Right lung (tissue), 10 donors: Measurements from ENCODE around the gene FADS2. TPM values are rescaled to one million over a fixed set of nuclear protein-coding genes. Genes with fewer than 3 reads are reported as not detected.

ENCODE experiments used
- DNase-seq, 2 donors: peaks; one replicate each; pipeline ENCODE4 v3.0.0-alpha.2; 2013
- long read RNA-seq, 8 donors: transcript quantifications; one replicate each; lab custom pipeline, GENCODE V29; 2026
- polyA plus RNA-seq, 5 donors: library from polyadenylated mRNA; unstranded; fragments of 120-200 nt; gene quantifications; one replicate each; pipeline versions ENCODE4 v1.2.1 to v1.2.3, GENCODE V29; 2013; ENCODE audit warnings: inconsistent platforms in 1 of 5, low replicate concordance in 1 of 5; ENCODE audit not compliant: insufficient read length in 5 of 5, insufficient read depth in 1 of 5

The FADS2 gene
- 100 to 1,000 TPM in 1 of 5 donors, 10 to 100 TPM in 4; 47.7 to 120 (median 74.9) TPM for polyA plus RNA-seq
- long read RNA-seq, donor 1, full-length matches to known transcripts, result 16 of 31 reads
- long read RNA-seq, donor 1, partial matches to known transcripts, result 15 of 31 reads
- long read RNA-seq, donor 1, other reads (novel, unspliced or antisense), result 0 of 31 reads
- long read RNA-seq, donor 2, transcript FADS2-202 (12 exons, 3,630 nt), result major isoform, 21 of 31 reads
- long read RNA-seq, donor 2, partial matches to known transcripts, result 5 of 31 reads
- long read RNA-seq, donor 2, other reads (novel, unspliced or antisense), result 0 of 31 reads
- long read RNA-seq, donor 3, full-length matches to known transcripts, result 4 of 4 reads
- long read RNA-seq, donor 3, partial matches to known transcripts, result 0 of 4 reads
- long read RNA-seq, donor 3, other reads (novel, unspliced or antisense), result 0 of 4 reads
- long read RNA-seq, donor 4, partial matches to known transcripts, result 0 of 4 reads
- long read RNA-seq, donor 4, other reads (novel, unspliced or antisense), result 0 of 4 reads
- long read RNA-seq, donor 5, transcript FADS2-202 (12 exons, 3,630 nt), result major isoform, 8 of 23 reads
- long read RNA-seq, donor 5, partial matches to known transcripts, result 12 of 23 reads
- long read RNA-seq, donor 5, other reads (novel, unspliced or antisense), result 0 of 23 reads
- long read RNA-seq, donor 6, transcript FADS2-202 (12 exons, 3,630 nt), result major isoform, 19 of 51 reads
- long read RNA-seq, donor 6, transcript FADS2-209 (10 exons, 1,703 nt), result minor isoform, 6 of 51 reads
- long read RNA-seq, donor 6, partial matches to known transcripts, result 10 of 51 reads
- long read RNA-seq, donor 6, other reads (novel, unspliced or antisense), result 16 of 51 reads
- long read RNA-seq, donor 7, full-length matches to known transcripts, result 26 of 135 reads
- long read RNA-seq, donor 7, partial matches to known transcripts, result 104 of 135 reads
- long read RNA-seq, donor 7, other reads (novel, unspliced or antisense), result 5 of 135 reads
- long read RNA-seq, donor 8, partial matches to known transcripts, result 0 of 5 reads
- long read RNA-seq, donor 8, other reads (novel, unspliced or antisense), result 0 of 5 reads

DNA sequence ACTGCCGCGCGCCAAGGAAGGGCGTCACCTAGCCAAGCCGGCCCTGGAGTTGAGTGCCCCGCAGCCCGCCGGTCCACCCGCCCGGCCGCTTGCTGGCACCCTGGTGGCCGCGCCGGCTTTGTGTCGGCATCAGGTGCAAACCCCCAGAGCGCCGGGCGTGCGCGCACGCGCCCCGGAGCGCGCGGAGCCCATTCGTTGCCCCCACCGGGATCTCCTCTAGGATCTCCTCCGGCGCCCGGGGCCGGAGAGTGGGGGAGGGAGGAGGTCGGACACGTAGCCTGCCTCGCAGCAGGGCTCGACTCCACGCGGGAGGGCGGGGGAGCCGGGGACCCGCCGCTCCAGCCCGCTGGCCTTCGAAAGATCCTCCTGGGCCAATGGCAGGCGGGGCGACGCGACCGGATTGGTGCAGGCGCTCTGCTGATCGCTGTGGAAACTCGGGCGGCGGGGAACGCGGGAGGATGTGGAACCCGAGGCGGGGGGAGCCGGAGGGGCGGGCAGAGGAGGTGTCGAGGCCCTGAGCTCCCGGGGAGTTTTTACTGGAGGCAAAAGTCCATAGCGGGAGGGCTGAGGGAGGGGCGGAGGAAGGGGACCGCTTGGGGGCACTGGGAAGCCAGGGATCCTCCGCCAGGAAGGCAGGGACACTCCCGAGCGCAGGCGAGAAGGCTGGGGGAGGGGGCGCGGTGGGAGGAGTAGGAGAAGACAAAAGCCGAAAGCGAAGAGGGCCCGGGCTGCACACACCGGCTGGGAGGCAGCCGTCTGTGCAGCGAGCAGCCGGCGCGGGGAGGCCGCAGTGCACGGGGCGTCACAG, at the start of gene FADS2:
Gene FADS2, plus strand, starts transcription at position 730 of the 808 bp plus-strand sequence. CDS start 91 bp downstream, outside the sequence.
- peak; percentile 79 to 87 for DNase-seq

GRCh38 chr11:61778357-61778886, 49.7 kb upstream of the FADS2 start:
- no peak for DNase-seq

- no peak for DNase-seq
Observed at GRCh38 chr11:61778920-61779650, 49.0 kb upstream of the FADS2 start.

GRCh38 chr11:61779666-61780525, 48.2 kb upstream of the FADS2 start:
- DNase-seq, result no peak

- DNase-seq, result no peak
Observed at GRCh38 chr11:61780581-61781162, 47.4 kb upstream of the FADS2 start.

- DNase-seq, result no peak
Observed at GRCh38 chr11:61781585-61781984, 46.5 kb upstream of the FADS2 start.

DNA sequence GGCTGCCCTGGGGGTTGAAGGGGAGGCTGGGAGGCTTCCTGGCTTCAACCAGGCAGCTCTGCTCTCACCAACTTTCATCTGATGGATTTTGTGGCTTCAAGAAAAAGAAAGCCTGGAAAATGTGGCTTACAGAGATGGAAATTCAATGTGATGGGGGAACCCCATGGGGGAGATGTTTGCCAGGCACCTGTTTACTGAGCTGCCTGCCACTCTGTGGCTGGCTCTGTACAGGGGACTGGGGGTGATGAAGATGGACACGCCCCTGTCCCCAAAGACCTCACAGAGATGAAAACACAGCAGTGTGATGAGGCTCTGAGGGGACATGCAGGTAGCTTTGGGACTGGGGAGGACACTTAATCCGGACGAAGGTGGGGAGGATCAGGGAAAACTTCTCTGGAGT, 45.8 kb upstream of the FADS2 start:
- DNase-seq, result no peak

DNA sequence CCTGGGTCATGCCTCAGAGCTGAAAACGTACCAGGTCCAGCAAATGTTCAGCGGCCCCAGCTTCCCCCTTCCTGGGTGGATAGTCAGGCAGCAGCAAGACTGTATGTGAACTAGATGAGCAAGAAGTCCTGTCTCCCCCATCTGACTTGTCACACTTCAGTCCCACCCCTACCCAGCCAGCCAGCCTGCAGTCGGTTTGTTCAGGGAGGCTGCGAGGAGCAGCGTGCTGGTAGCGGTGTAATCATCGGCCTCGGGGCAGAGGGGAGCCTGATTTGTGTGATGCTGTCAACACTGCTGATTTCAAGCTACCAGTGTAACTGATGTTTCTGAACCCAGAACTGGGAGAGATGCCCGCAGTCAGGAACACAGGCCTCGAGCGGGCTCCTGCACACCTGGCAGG, 45.3 kb upstream of the FADS2 start:
- no peak for DNase-seq

DNA sequence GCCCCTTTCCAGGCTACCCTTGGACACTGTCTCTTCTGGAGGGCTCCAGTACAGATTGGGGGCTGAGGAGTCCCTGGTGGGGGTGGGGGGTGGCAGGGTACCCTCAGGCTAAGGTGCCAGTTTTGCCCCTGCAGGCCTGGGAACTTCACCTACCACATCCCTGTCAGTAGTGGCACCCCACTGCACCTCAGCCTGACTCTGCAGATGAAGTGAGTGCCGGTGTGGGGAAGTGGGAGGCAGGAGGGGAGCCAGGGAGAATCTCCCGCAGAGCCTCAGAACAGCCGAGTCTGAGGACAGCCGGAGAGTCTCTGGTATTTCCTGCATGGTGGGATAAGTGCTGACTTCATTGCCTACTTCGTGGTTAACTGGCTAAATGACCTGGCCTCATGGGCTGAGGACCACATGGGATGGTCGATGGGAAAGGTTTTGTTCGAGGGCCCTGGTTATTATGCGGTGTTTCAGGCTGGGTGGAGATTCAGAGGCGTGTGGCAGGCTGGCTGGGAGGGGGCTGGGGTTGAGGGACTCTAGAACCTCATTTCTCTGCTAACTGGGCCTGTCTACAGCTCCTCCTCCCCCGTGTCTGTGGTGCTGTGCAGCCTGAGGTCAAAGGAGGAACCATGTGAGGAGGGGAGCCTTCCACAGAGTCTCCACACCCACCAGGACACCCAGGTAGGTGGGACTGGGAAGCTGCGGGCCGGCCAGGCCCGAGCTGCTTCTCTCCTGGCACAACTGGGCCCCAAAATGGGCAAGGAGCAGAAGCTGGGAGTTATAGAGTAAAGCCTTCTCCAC, 44.2 kb upstream of the FADS2 start:
- DNase-seq, result no peak

DNA sequence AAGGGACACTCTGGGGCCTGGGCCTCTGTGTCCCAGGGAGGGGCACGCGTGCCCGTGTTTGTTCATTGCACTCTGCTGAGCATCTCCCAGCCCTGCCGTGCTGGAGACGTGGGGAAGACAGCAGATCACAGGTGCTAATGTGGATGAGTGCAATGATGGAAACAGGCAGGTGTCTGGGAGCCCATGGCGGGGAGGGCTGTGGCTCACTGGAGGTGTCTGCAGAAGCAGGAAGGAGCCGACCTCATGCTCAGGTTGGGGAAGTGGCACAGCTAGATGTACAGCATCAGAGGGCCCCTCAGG, 43.6 kb upstream of the FADS2 start:
- DNase-seq, result no peak

DNA sequence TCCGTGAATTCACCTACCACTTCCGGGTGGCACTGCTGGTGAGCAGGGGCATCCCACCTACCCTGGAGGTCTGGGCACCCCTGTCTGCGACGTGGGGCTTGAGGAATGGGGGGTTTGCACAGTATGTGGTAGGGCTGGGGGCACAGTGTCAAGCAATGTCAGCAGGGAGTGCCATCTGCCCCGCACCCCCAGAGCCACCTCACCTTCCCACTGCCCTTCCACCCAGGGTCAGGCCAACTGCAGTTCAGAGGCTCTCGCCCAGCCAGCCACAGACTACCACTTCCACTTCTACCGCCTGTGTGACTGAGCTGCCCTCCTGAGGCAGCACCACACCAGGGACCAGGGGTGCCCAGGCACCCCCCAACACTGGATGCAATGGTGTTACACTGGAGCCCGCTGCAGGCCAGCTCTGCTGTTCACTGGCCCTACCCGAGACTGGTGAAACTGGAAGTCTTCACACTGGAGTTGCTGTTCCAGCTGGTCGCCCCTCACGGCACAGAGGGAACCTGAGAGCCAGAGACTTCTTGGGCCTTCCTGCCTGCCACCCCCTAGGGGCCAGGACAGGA, 42.2 kb upstream of the FADS2 start:
- DNase-seq, result no peak

DNA sequence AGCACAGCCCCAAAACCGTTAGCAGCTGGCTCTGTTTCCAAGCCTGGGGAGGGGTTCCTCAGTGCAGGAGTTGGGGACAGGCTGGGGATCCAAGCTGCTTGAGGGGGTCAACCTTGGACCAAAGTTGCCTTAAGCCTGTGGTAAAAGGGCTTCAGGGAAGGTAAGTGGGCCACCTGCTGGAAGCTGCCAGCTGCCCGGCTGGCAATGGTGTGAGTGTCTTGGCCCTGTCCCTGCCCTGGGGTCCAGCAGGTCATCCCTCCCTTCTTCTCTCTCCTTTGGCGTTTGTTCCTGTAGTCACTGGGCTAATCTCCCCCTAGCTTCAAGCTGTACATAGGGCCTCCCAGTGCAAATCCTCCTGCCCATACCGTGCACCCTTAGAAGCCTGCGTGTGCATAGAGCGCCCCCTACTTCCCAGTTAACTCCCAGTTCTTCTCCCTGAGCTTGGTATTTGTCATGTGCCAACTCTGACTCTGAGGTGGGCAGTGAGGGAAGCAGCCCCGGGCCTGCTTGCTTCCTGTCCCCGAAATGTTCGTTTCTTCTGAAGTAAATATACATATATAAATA, 40.1 kb upstream of the FADS2 start:
- no peak for DNase-seq

DNA sequence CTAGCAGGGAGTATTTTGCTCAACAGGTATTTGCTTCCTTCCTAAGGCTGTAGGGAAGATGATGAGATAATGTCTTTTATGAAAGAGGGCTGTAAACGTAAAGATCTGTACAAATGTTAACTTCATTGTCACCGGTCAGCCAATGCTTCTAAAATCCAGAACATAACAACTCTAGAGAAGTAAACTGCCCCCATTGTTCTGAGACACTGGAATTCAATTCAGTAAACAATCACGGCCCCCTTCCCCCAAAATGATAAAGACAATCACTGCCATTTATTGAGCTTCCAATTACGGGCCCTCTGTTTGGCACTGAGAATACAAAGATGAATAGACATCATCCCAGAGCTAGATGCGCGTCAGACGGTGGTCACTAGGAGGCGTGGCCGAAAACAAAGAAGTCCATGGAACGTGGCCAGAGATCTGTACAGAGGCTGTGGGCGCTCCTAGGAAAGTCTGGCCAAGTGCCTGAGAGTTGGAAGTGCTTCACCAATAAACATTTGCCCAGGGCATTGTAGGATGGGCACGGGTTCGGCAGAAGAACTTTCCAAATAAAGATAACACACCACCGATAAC, 36.3 kb upstream of the FADS2 start:
- DNase-seq, result peak; percentile 85 to 87

DNA sequence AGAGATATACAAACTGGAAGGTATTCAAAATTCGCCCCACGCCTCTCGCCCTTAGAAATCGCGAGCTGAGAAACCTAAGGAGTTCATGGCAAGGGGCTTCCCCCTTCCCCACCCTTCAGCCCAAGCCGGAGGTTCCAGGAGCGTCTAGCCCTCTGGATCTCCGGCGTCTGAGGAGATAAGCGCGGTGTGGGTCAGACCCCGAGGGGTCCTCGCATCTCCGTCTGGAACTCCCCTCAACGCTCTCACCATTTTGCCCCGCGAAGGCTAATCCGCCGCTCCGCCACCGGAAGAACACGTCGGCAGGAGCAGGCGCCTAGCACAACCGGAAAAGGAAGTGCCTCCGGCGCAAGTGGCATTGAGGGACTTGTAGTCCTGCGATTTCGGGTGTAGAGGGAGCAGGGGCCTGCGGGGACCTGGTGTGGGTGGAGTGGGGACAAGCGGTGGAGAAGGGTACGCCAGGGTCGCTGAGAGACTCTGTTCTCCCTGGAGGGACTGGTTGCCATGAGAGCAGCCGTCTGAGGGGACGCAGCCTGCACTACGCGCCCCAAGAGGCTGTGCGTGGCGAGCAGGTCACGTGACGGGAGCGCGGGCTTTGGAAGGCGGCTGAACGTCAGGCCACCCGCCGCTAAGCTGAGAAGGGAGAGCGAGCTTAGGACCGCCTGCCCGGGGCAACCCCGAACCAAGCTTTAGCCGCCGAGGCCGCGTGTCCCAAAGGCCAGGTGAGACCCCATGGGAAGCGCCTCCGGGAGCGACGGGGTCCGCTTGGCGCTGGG, 35.6 kb upstream of the FADS2 start, which contains the start of the genes FEN1 and TMEM258:
Gene FEN1, plus strand, starts transcription at position 602 of the 773 bp plus-strand sequence. CDS start 2,451 bp downstream, outside the sequence.
Gene TMEM258, minus strand, starts transcription at position 290 of the 773 bp plus-strand sequence. Its CDS starts 41 bp downstream, at position 249.
- peak; percentile 95 to 96 for DNase-seq

- no peak for DNase-seq
Observed at GRCh38 chr11:61793083-61793828, 34.8 kb upstream of the FADS2 start.
